ENCODE measurements around the gene NAT14. TPM values are rescaled to one million over a fixed set of nuclear protein-coding genes. Genes with fewer than 3 reads are reported as not detected.
A peak's percentile ranks its signal among the peaks of the same experiment; 100 is the strongest.

The NAT14 gene
- total and polyA plus RNA-seq, 2 of the 8 experiments (the other 6 are each of a cell fraction or from before 2014, with no cell fraction given) = 47.1 to 71.2 TPM

- TF ChIP-seq, protein P1, sequence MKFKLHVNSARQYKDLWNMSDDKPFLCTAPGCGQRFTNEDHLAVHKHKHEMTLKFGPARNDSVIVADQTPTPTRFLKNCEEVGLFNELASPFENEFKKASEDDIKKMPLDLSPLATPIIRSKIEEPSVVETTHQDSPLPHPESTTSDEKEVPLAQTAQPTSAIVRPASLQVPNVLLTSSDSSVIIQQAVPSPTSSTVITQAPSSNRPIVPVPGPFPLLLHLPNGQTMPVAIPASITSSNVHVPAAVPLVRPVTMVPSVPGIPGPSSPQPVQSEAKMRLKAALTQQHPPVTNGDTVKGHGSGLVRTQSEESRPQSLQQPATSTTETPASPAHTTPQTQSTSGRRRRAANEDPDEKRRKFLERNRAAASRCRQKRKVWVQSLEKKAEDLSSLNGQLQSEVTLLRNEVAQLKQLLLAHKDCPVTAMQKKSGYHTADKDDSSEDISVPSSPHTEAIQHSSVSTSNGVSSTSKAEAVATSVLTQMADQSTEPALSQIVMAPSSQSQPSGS (IDR thresholded peaks at IDR 0.05; ENCODE audit: low read length) = no peak
- TF ChIP-seq SP1 (IDR thresholded peaks at IDR 0.05; ENCODE audit: low read depth, low read length) = peak; percentile 85
- no peak for TF ChIP-seq NANOG (IDR thresholded peaks at IDR 0.05; ENCODE audit: insufficient read depth, low read depth, low read length, poor library complexity, severe bottlenecking)
- TF ChIP-seq, protein P2, sequence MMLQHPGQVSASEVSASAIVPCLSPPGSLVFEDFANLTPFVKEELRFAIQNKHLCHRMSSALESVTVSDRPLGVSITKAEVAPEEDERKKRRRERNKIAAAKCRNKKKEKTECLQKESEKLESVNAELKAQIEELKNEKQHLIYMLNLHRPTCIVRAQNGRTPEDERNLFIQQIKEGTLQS (IDR thresholded peaks at IDR 0.05; ENCODE audit: insufficient read depth, low read depth, low read length) = peak; percentile 90
- TF ChIP-seq EP300 (IDR thresholded peaks at IDR 0.05; ENCODE audit: borderline replicate concordance in 1 of 2, low read depth in 2 of 2, low read length in 2 of 2) = no peak
- peak; percentile 43; the same call in 1 of the 2 replicates for TF ChIP-seq CHD2 (IDR thresholded peaks at IDR 0.05; ENCODE audit: low read length)
- TF ChIP-seq KDM5A (IDR thresholded peaks at IDR 0.05; ENCODE audit: low read length) = no peak
- TF ChIP-seq BCL11A (IDR thresholded peaks at IDR 0.05; ENCODE audit: low read depth in 2 of 2, low read length in 2 of 2) = no peak
- TF ChIP-seq USF2 (IDR thresholded peaks at IDR 0.05; ENCODE audit: low read length) = no peak; the same call in 1 of the 2 replicates
- no peak for TF ChIP-seq BRCA1 (IDR thresholded peaks at IDR 0.05; ENCODE audit: low read depth, low read length)
- TF ChIP-seq KDM1A (IDR thresholded peaks at IDR 0.05; ENCODE audit: borderline replicate concordance, low read length) = no peak
- peak in 1 of 2 experiments; percentile 64; a peak in 1 of 3 replicates for TF ChIP-seq POLR2A (IDR thresholded peaks at IDR 0.05; ENCODE audit: control extremely low read depth in 1 of 2, low read depth in 2 of 2, low read length in 2 of 2)
- peak; percentile 62 for TF ChIP-seq KDM4A (IDR thresholded peaks at IDR 0.05; ENCODE audit: low read depth, low read length, severe bottlenecking)
- TF ChIP-seq YY1 (IDR thresholded peaks at IDR 0.05; ENCODE audit: low read depth, low read length) = no peak
Observed at GRCh38 chr19:55476100-55476775, 8.8 kb upstream of the NAT14 start, which contains the start of gene ZNF628 (continued).
